SK-N-MC (cell line): Measurements from ENCODE around the gene FAM168A.

Experiments used
- EZH2 ChIP-seq: fragments of 200-600 bp; sonication (generic); IDR thresholded peaks from one replicate; pipeline ENCODE4 v1.6.1; 2017; ENCODE audit warnings: antibody characterized with exemption
- POLR2AphosphoS5 ChIP-seq: IDR thresholded peaks from 2 replicates; pipeline ENCODE4 v1.6.1; 2012; ENCODE audit warnings: mild to moderate bottlenecking, low read depth, low read length, borderline replicate concordance

- TF ChIP-seq EZH2 = no peak
- TF ChIP-seq POLR2AphosphoS5 = no peak
These were observed 25.8 kb upstream of the FAM168A start for GRCh38 chr11:73623686-73624085.
